PC-3 (cell line): ENCODE measurements around the gene L3MBTL2. TPM values are rescaled to one million over a fixed set of nuclear protein-coding genes. Genes with fewer than 3 reads are reported as not detected.

Experiments used
- ATAC-seq: fragments of 200-7000 bp; cut with Tn5 transposase; 2 replicates; pipeline ENCODE4 v1.9.1; 2020; ENCODE audit warnings: mild to moderate bottlenecking, moderate library complexity
- BruUV-seq: library from RNA; stranded (reverse); fragments of 400-500 nt; replicated peaks from 2 replicates; lab custom pipeline; 2021; lab: Mats Ljungman, UMichigan
- CTCF ChIA-PET: fragments of 300-600 bp; sonication (Branson Sonifier 250); formaldehyde crosslinking; loops from one replicate; lab custom pipeline; 2022; ENCODE audit warnings: antibody characterized with exemption; lab: Charles Lee
- POLR2A ChIA-PET: fragments of 300-600 bp; sonication (Branson Sonifier 250); formaldehyde crosslinking; loops from one replicate; lab custom pipeline; 2022; ENCODE audit warnings: antibody characterized with exemption; ENCODE audit not compliant: unreplicated experiment; lab: Charles Lee
- DNase-seq: peaks from one replicate; pipeline ENCODE4 v3.0.0-alpha.2; 2015
- H2AFZ ChIP-seq: fragments of 300-600 bp; sonication (generic); 2 replicates; pipeline ENCODE4 v1.6.0; 2016; ENCODE audit warnings: antibody characterized with exemption, low read length
- H3F3A ChIP-seq: fragments of 300-600 bp; sonication (generic); one replicate; pipeline ENCODE4 v1.6.0; 2017; ENCODE audit warnings: antibody characterized with exemption, low read length, control low read depth, mild to moderate bottlenecking; ENCODE audit not compliant: unreplicated experiment
- H3K27ac ChIP-seq: fragments of 300-600 bp; sonication (generic); 2 replicates; pipeline ENCODE4 v1.5.1; 2016; ENCODE audit warnings: mild to moderate bottlenecking, low read length
- H3K27me3 ChIP-seq: fragments of 300-600 bp; sonication (generic); 2 replicates; pipeline ENCODE4 v1.6.1; 2016; ENCODE audit warnings: low read length, mixed read lengths
- H3K36me3 ChIP-seq: fragments of 300-600 bp; sonication (generic); 2 replicates; pipeline ENCODE4 v1.6.1; 2016; ENCODE audit warnings: low read depth, mixed run types, low read length, mixed read lengths
- H3K4me1 ChIP-seq: fragments of 300-600 bp; sonication (generic); 2 replicates; pipeline ENCODE4 v1.5.1; 2016; ENCODE audit warnings: low read length; ENCODE audit not compliant: insufficient read depth
- H3K4me2 ChIP-seq: fragments of 300-600 bp; sonication (generic); 2 replicates; pipeline ENCODE4 v1.6.0; 2016; ENCODE audit warnings: low read length
- H3K4me3 ChIP-seq: fragments of 300-600 bp; sonication (generic); 2 replicates; pipeline ENCODE4 v1.5.1; 2016; ENCODE audit warnings: mild to moderate bottlenecking, low read length, mixed read lengths
- H3K79me2 ChIP-seq: fragments of 300-600 bp; sonication (generic); 2 replicates; pipeline ENCODE4 v1.6.1; 2017; ENCODE audit warnings: low read length, mixed read lengths
- H3K9ac ChIP-seq: fragments of 300-600 bp; sonication (generic); 2 replicates; pipeline ENCODE4 v1.6.0; 2016; ENCODE audit warnings: mild to moderate bottlenecking, low read length
- H3K9me2 ChIP-seq: fragments of 300-600 bp; sonication (generic); replicated peaks from 2 replicates; pipeline ENCODE4 v1.6.1; 2016; ENCODE audit warnings: mixed run types, low read length, mixed read lengths
- H3K9me3 ChIP-seq: fragments of 300-600 bp; sonication (generic); 2 replicates; pipeline ENCODE4 v1.6.1; 2016; ENCODE audit warnings: low read length, mixed read lengths
- H4K20me1 ChIP-seq: fragments of 300-600 bp; sonication (generic); 2 replicates; pipeline ENCODE4 v1.6.1; 2016; ENCODE audit warnings: low read length, mixed read lengths
- EZH2 ChIP-seq: fragments of 300-600 bp; sonication (generic); IDR thresholded peaks from one replicate; pipeline ENCODE4 v1.6.1; 2017; ENCODE audit warnings: antibody characterized with exemption, mild to moderate bottlenecking, low read length; ENCODE audit not compliant: unreplicated experiment
- EZH2phosphoT487 ChIP-seq: fragments of 300-600 bp; sonication (generic); IDR thresholded peaks from 2 replicates; pipeline ENCODE4 v1.6.1; 2018; ENCODE audit warnings: mild to moderate bottlenecking, antibody characterized with exemption, low read length, borderline replicate concordance
- intact Hi-C: fragments of 100-400 bp; cut with micrococcal nuclease; formaldehyde crosslinking; loops from 2 replicates; pipeline ENCODE4 v1.9.0; 2023
- microRNA-seq: library from miRNA; unstranded; fragments of <30 nt; microRNA quantifications from one replicate; pipeline ENCODE4 v1.1.0, GENCODE V29; 2020; ENCODE audit not compliant: unreplicated experiment
- total RNA-seq: library from RNA; depleted of rRNA; stranded (reverse); fragments of >200 nt; gene quantifications from 2 replicates; pipeline ENCODE4 v1.2.3, GENCODE V29; 2014; rRNA removed
- TF ChIP-seq, protein P1 (sequence below): fragments of 300-600 bp; sonication (generic); conservative IDR thresholded peaks from 2 replicates; pipeline ENCODE4 v1.5.1; 2017; ENCODE audit warnings: antibody characterized with exemption, low read depth, mild to moderate bottlenecking, low read length

Gene L3MBTL2
- total RNA-seq, 1 experiment from 2014 or later = 22.7 TPM

DNA sequence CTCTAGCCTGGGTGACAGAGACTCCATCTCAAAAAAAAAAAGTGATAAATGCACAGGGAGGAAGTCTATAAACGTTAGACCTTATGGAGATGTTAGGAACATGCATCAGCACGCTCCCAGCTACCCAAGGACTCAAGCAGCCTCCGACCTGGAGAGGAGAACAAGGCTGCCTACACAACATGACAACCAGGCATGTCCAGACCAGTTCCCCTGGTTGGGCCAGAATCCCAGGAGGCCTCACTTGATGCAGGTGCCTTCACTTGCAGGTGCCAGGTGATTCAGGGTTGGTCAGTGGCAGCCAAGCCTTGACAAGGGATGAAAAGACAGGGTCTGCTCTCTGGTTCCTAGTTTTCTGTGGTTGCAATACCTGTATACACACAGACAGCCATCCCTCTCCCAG, 75.0 kb downstream of the L3MBTL2 start:
- DNase-seq (no peak), ATAC-seq (no peak)
- TF ChIP-seq, protein P1, sequence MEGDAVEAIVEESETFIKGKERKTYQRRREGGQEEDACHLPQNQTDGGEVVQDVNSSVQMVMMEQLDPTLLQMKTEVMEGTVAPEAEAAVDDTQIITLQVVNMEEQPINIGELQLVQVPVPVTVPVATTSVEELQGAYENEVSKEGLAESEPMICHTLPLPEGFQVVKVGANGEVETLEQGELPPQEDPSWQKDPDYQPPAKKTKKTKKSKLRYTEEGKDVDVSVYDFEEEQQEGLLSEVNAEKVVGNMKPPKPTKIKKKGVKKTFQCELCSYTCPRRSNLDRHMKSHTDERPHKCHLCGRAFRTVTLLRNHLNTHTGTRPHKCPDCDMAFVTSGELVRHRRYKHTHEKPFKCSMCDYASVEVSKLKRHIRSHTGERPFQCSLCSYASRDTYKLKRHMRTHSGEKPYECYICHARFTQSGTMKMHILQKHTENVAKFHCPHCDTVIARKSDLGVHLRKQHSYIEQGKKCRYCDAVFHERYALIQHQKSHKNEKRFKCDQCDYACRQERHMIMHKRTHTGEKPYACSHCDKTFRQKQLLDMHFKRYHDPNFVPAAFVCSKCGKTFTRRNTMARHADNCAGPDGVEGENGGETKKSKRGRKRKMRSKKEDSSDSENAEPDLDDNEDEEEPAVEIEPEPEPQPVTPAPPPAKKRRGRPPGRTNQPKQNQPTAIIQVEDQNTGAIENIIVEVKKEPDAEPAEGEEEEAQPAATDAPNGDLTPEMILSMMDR = no peak
- no peak for TF ChIP-seq EZH2phosphoT487
- TF ChIP-seq EZH2 = no peak
- Histone ChIP-seq H3K4me1 (peaks cover 8% of the 10 kb centered on the region), H2AFZ (no peak overlapping the region), H3K9me2 (no peaks in the 10 kb centered on the region), H3K4me3 (no peak overlapping the region), H3K27me3 (no peaks in the 10 kb centered on the region), H3K79me2 (peaks cover 58% of the 10 kb centered on the region), H3F3A (no peaks in the 10 kb centered on the region), H3K27ac (no peak overlapping the region), H3K36me3 (peaks cover 38% of the 10 kb centered on the region), H3K9ac (no peak overlapping the region), H3K4me2 (no peak overlapping the region), H3K9me3 (no peaks in the 10 kb centered on the region), H4K20me1 (peaks cover 22% of the 10 kb centered on the region)
- no TSS peak for BruUV-seq
- ChIA-PET CTCF (interaction anchor here (0.6 kb wide), 1 partner anchor 85 kb away, joined by 5 read pairs; no protein-coding TSS in a partner anchor), POLR2A (no interaction called here)
- intact Hi-C loops = no loop called here

DNA sequence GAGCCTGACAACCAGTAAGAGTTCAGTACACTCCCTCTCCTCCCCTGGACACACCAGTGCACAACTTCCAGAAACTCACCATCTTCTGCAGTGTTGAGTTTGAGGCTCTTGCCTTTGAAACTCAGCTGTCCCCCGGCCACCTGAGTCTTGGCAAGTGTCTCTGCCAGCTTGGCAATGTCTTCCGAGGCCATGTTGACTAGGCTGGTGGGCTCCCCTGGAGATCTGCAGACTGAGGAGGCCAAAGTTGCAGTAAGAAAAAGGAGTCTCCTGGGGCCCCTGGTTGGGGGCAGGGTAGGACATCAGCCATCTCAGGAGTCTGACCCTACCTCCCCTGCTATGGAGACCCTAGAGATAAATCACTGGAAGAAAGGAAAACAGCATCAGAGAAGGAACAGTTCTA, 75.7 kb downstream of the L3MBTL2 start:
- Histone ChIP-seq H3K79me2 (peaks cover 65% of the 10 kb centered on the region), H3F3A (no peaks in the 10 kb centered on the region), H3K27ac (no peak overlapping the region), H3K36me3 (peaks cover 38% of the 10 kb centered on the region), H3K9ac (no peak overlapping the region), H3K4me2 (no peak overlapping the region), H3K9me3 (no peaks in the 10 kb centered on the region), H4K20me1 (peaks cover 23% of the 10 kb centered on the region), H3K4me1 (peaks cover 9% of the 10 kb centered on the region), H2AFZ (no peak overlapping the region), H3K27me3 (no peaks in the 10 kb centered on the region), H3K9me2 (no peaks in the 10 kb centered on the region), H3K4me3 (no peak overlapping the region)
- POLR2A ChIA-PET = no interaction called here
- no peak for TF ChIP-seq EZH2
- TF ChIP-seq, protein P1 = no peak
- no peak for DNase-seq
- intact Hi-C loops = no loop called here
- CTCF ChIA-PET = interaction anchor here (0.6 kb wide), 1 partner anchor 84 kb away, joined by 5 read pairs; no protein-coding TSS in a partner anchor
- no TSS peak for BruUV-seq
- ATAC-seq = no peak

Small RNAs within 50 kb of the gene (microRNA-seq; reads per million reads assigned to microRNA genes)
- gene MIR6889 = not detected

Other genes with a start within 250 kb of the L3MBTL2 start
- gene EP300, start 112.7 kb upstream of the L3MBTL2 start, total RNA-seq = 17.8 and 20.7 TPM in 2 replicates
- gene CHADL, start 35.6 kb downstream of the L3MBTL2 start, total RNA-seq = 0.63 and 1.2 TPM in 2 replicates
- gene RANGAP1, start 80.9 kb downstream of the L3MBTL2 start, total RNA-seq = 99.0 and 128 TPM in 2 replicates
- 34.8 and 40.5 TPM in 2 replicates for gene ZC3H7B, start 96.2 kb downstream of the L3MBTL2 start, total RNA-seq
- 4.0 TPM in 2 replicates for gene TEF, start 176.6 kb downstream of the L3MBTL2 start, total RNA-seq
- 12.8 and 13.5 TPM in 2 replicates for gene TOB2, start 241.5 kb downstream of the L3MBTL2 start, total RNA-seq